HEK293 (cell line): ENCODE measurements around the gene CRYAB.

ENCODE experiments used
- CTCF ChIA-PET: fragments of 350-600 bp; formaldehyde crosslinking; extraction: SDS; loops from one replicate; lab custom pipeline; 2021; ENCODE audit warnings: antibody characterized with exemption; lab: Yijun Ruan, JAX
- POLR2A ChIA-PET: fragments of 300-600 bp; formaldehyde crosslinking; extraction: SDS; loops from one replicate; lab custom pipeline; 2020; ENCODE audit warnings: antibody characterized with exemption, inconsistent platforms; lab: Yijun Ruan, JAX
- H3K27ac ChIP-seq: fragments of 200-500 bp; sonication (Bioruptor generic); 2 replicates; pipeline ENCODE4 v1.5.1; 2014; ENCODE audit warnings: low read depth, low read length, control low read depth, inconsistent platforms; ENCODE audit errors: extremely low read depth
- H3K36me3 ChIP-seq, 2 experiments: fragments of 200-500 bp in 1 of 2; sonication (Bioruptor generic) in 1 of 2; 1 replicate in 1 of 2; 2 replicates in 1 of 2; pipeline ENCODE4 v1.5.1; 2014 to 2017; ENCODE audit warnings: inconsistent platforms in 2 of 2, low read length in 2 of 2; ENCODE audit not compliant: control insufficient read depth in 2 of 2, insufficient read depth in 1 of 2
- H3K4me1 ChIP-seq: fragments of 200-500 bp; sonication (Bioruptor generic); 2 replicates; pipeline ENCODE4 v1.5.1; 2014; ENCODE audit warnings: mild to moderate bottlenecking, low read length, inconsistent platforms; ENCODE audit not compliant: control insufficient read depth, insufficient read depth
- H3K4me3 ChIP-seq: 2 replicates; pipeline ENCODE4 v1.5.1; 2011; ENCODE audit warnings: low read depth, mild to moderate bottlenecking, control low read depth, low read length, moderate library complexity
- H3K9me3 ChIP-seq: fragments of 200-500 bp; sonication (Bioruptor generic); 2 replicates; pipeline ENCODE4 v1.5.1; 2014; ENCODE audit warnings: low read depth, low read length, inconsistent platforms; ENCODE audit not compliant: control insufficient read depth, insufficient read depth
- KLF8 ChIP-seq: fragments of 450-650 bp; formaldehyde crosslinking; IDR thresholded peaks from 2 replicates; pipeline ENCODE4 v1.5.1; 2016; ENCODE audit warnings: missing biosample characterization, missing genetic modification characterization
- SETDB1 ChIP-seq: IDR thresholded peaks from one replicate; pipeline ENCODE4 v1.6.1; 2017; ENCODE audit warnings: mild to moderate bottlenecking, low read length, moderate library complexity, mixed read lengths; ENCODE audit not compliant: insufficient read length
- SP7 ChIP-seq: fragments of 450-650 bp; formaldehyde crosslinking; IDR thresholded peaks from 2 replicates; pipeline ENCODE4 v1.5.1; 2016; ENCODE audit warnings: missing biosample characterization, missing genetic modification characterization
- ZBTB10 ChIP-seq: fragments of 450-650 bp; formaldehyde crosslinking; IDR thresholded peaks from 2 replicates; pipeline ENCODE4 v1.5.1; 2016; ENCODE audit warnings: missing biosample characterization, missing genetic modification characterization
- ZFP3 ChIP-seq: fragments of 450-650 bp; formaldehyde crosslinking; IDR thresholded peaks from 2 replicates; pipeline ENCODE4 v1.5.1; 2016; ENCODE audit warnings: low read depth, missing biosample characterization, missing genetic modification characterization
- ZFP37 ChIP-seq: fragments of 450-650 bp; formaldehyde crosslinking; IDR thresholded peaks from 2 replicates; pipeline ENCODE4 v1.5.1; 2016; ENCODE audit warnings: missing biosample characterization, missing genetic modification characterization
- ZFP41 ChIP-seq: fragments of 450-650 bp; formaldehyde crosslinking; IDR thresholded peaks from 2 replicates; pipeline ENCODE4 v1.5.1; 2016; ENCODE audit warnings: missing biosample characterization, missing genetic modification characterization, borderline replicate concordance
- ZNF2 ChIP-seq: fragments of 450-650 bp; formaldehyde crosslinking; IDR thresholded peaks from 2 replicates; pipeline ENCODE4 v1.5.1; 2016; ENCODE audit warnings: missing biosample characterization, missing genetic modification characterization
- ZNF202 ChIP-seq: fragments of 450-650 bp; formaldehyde crosslinking; IDR thresholded peaks from 2 replicates; pipeline ENCODE4 v1.5.1; 2016; ENCODE audit warnings: missing biosample characterization, missing genetic modification characterization, borderline replicate concordance
- ZNF248 ChIP-seq: fragments of 450-650 bp; formaldehyde crosslinking; IDR thresholded peaks from 2 replicates; pipeline ENCODE4 v1.5.1; 2017; ENCODE audit warnings: missing biosample characterization, missing genetic modification characterization
- ZNF26 ChIP-seq: fragments of 450-650 bp; formaldehyde crosslinking; IDR thresholded peaks from 2 replicates; pipeline ENCODE4 v1.5.1; 2016; ENCODE audit warnings: missing biosample characterization, missing genetic modification characterization
- ZNF335 ChIP-seq: fragments of 450-650 bp; formaldehyde crosslinking; conservative IDR thresholded peaks from 2 replicates; pipeline ENCODE4 v1.5.1; 2016; ENCODE audit warnings: missing biosample characterization, missing genetic modification characterization
- ZNF341 ChIP-seq: fragments of 450-650 bp; formaldehyde crosslinking; IDR thresholded peaks from 2 replicates; pipeline ENCODE4; 2016; ENCODE audit warnings: low read depth, missing biosample characterization, missing genetic modification characterization
- ZNF350 ChIP-seq: fragments of 450-650 bp; formaldehyde crosslinking; IDR thresholded peaks from 2 replicates; pipeline ENCODE4 v1.5.0; 2017; ENCODE audit warnings: missing biosample characterization, mild to moderate bottlenecking, missing genetic modification characterization
- ZNF433 ChIP-seq: fragments of 450-650 bp; formaldehyde crosslinking; IDR thresholded peaks from 2 replicates; pipeline ENCODE4 v1.5.1; 2016; ENCODE audit warnings: missing biosample characterization, missing genetic modification characterization, low read depth
- ZNF513 ChIP-seq: fragments of 450-650 bp; IDR thresholded peaks from 2 replicates; pipeline ENCODE4 v1.5.1; 2018; ENCODE audit warnings: missing biosample characterization, missing genetic modification characterization
- ZNF514 ChIP-seq: fragments of 450-650 bp; formaldehyde crosslinking; IDR thresholded peaks from 2 replicates; pipeline ENCODE4 v1.5.1; 2016; ENCODE audit warnings: missing biosample characterization, missing genetic modification characterization
- ZNF560 ChIP-seq: fragments of 450-650 bp; formaldehyde crosslinking; IDR thresholded peaks from 2 replicates; pipeline ENCODE4 v1.5.1; 2017; ENCODE audit warnings: missing biosample characterization, missing genetic modification characterization, borderline replicate concordance
- ZNF610 ChIP-seq: fragments of 450-650 bp; formaldehyde crosslinking; IDR thresholded peaks from 2 replicates; pipeline ENCODE4 v1.5.1; 2016; ENCODE audit warnings: missing biosample characterization, missing genetic modification characterization, borderline replicate concordance
- ZNF639 ChIP-seq: fragments of 450-650 bp; formaldehyde crosslinking; IDR thresholded peaks from 2 replicates; pipeline ENCODE4 v1.5.1; 2016; ENCODE audit warnings: missing biosample characterization, missing genetic modification characterization
- ZNF692 ChIP-seq: fragments of 450-650 bp; formaldehyde crosslinking; IDR thresholded peaks from 2 replicates; pipeline ENCODE4 v1.5.1; 2016; ENCODE audit warnings: missing biosample characterization, missing genetic modification characterization
- ZNF777 ChIP-seq: fragments of 450-650 bp; formaldehyde crosslinking; IDR thresholded peaks from 2 replicates; pipeline ENCODE4 v1.5.1; 2017; ENCODE audit warnings: missing biosample characterization, missing genetic modification characterization, borderline replicate concordance
- ZNF830 ChIP-seq: fragments of 450-650 bp; IDR thresholded peaks from 2 replicates; pipeline ENCODE4 v1.5.0; 2018; ENCODE audit warnings: missing biosample characterization, missing genetic modification characterization, low read depth, mild to moderate bottlenecking, moderate library complexity
- ZSCAN30 ChIP-seq: fragments of 450-650 bp; IDR thresholded peaks from 2 replicates; pipeline ENCODE4 v1.5.1; 2018; ENCODE audit warnings: missing biosample characterization, mild to moderate bottlenecking, missing genetic modification characterization, moderate library complexity
- ZSCAN5A ChIP-seq: fragments of 450-650 bp; formaldehyde crosslinking; IDR thresholded peaks from 2 replicates; pipeline ENCODE4 v1.5.1; 2016; ENCODE audit warnings: missing biosample characterization, missing genetic modification characterization

The CRYAB gene

GRCh38 chr11:111926505-111927391 lies 15.2 kb upstream of the CRYAB start (continued):
- TF ChIP-seq ZNF341 (tag by site-specific recombination) (peak; percentile 88), SP7 (0 out of 2 replicates have a peak, but pooled peaks have one; percentile 26), ZNF514 (no peak), ZNF692 (tag by site-specific recombination) (0 out of 2 replicates have a peak, but pooled peaks have one; percentile 18), ZFP37 (tag by site-specific recombination) (no peak), ZNF610 (tag by site-specific recombination) (no peak), ZNF335 (0 out of 2 replicates have a peak, but pooled peaks have one; percentile 39), ZNF513 (tag by site-specific recombination) (no peak), KLF8 (tag by site-specific recombination) (peak; percentile 67), ZNF830 (tag by site-specific recombination) (no peak)
- TF ChIP-seq, all 188 proteins: peak for 19

GRCh38 chr11:111925953-111926352 lies 14.4 kb upstream of the CRYAB start:
- Histone ChIP-seq H3K27ac (no peak overlapping the region), H3K4me3 (no peak overlapping the region), H3K4me1 (no peaks in the 10 kb centered on the region), H3K9me3 (no peaks in the 10 kb centered on the region), H3K36me3 (no peaks in the 10 kb centered on the region)
- ChIA-PET POLR2A (interaction anchor here (1.1 to 1.9 kb wide), 5 partner anchors 7 to 55 kb away, joined by 3 to 18 read pairs (median 15); partner anchors contain the start of genes ALG9, C11orf52 and DIXDC1), CTCF (interaction anchor here (1.7 kb wide), 2 partner anchors 8 to 56 kb away, joined by 8 to 13 read pairs; partner anchors contain the start of gene C11orf52)
- TF ChIP-seq ZNF202: no peak
- no peak for TF ChIP-seq ZNF2 (tag by site-specific recombination)
- no peak for TF ChIP-seq ZNF560 (tag by site-specific recombination)
- no peak for TF ChIP-seq ZNF433
- TF ChIP-seq ZNF26 (tag by site-specific recombination): no peak
- TF ChIP-seq ZFP3 (tag by site-specific recombination): no peak
- TF ChIP-seq ZFP41 (tag by site-specific recombination): no peak
- TF ChIP-seq ZBTB10: no peak
- TF ChIP-seq SETDB1: no peak
- TF ChIP-seq ZSCAN30 (tag by site-specific recombination): no peak
- TF ChIP-seq ZNF248 (tag by site-specific recombination): no peak
- TF ChIP-seq ZNF639 (tag by site-specific recombination): no peak
- no peak for TF ChIP-seq ZNF777
- no peak for TF ChIP-seq ZNF350 (tag by site-specific recombination)
- TF ChIP-seq ZSCAN5A: no peak
